Neural cell (in vitro differentiated cells): ENCODE results near the gene CNRIP1.

Experiments used
- RAD21 ChIP-seq: fragments of 450-650 bp; conservative IDR thresholded peaks from 2 replicates; pipeline ENCODE4 v1.6.1; 2014; ENCODE audit warnings: antibody characterized with exemption, mild to moderate bottlenecking, moderate library complexity
- SMC3 ChIP-seq: fragments of 450-650 bp; conservative IDR thresholded peaks from 2 replicates; pipeline ENCODE4 v1.6.1; 2014; ENCODE audit warnings: antibody characterized with exemption, mild to moderate bottlenecking, moderate library complexity; ENCODE audit not compliant: poor library complexity
- TF ChIP-seq, protein P1 (sequence below): IDR thresholded peaks from 2 replicates; pipeline ENCODE4 v1.6.1; 2012; ENCODE audit warnings: borderline replicate concordance

DNA sequence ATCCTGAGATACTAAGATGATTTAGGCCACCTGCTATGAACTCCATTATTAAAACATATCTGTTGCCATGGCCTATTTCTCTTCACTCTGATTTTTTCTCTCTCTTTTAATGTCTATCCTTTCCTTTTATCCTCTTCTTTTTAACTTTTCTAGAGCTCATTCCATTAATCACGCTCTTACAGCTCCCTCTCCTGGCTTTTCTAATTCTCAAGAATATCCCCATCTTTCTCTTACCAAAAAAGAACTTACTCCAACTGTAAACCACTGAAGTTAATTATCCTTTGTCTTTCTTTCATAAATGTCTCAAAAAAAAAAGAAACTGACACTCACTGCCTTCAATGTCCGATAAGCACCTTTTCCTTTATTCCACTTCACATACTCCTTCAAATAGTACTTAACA, 75.3 kb downstream of the CNRIP1 start:
- TF ChIP-seq, protein P1, sequence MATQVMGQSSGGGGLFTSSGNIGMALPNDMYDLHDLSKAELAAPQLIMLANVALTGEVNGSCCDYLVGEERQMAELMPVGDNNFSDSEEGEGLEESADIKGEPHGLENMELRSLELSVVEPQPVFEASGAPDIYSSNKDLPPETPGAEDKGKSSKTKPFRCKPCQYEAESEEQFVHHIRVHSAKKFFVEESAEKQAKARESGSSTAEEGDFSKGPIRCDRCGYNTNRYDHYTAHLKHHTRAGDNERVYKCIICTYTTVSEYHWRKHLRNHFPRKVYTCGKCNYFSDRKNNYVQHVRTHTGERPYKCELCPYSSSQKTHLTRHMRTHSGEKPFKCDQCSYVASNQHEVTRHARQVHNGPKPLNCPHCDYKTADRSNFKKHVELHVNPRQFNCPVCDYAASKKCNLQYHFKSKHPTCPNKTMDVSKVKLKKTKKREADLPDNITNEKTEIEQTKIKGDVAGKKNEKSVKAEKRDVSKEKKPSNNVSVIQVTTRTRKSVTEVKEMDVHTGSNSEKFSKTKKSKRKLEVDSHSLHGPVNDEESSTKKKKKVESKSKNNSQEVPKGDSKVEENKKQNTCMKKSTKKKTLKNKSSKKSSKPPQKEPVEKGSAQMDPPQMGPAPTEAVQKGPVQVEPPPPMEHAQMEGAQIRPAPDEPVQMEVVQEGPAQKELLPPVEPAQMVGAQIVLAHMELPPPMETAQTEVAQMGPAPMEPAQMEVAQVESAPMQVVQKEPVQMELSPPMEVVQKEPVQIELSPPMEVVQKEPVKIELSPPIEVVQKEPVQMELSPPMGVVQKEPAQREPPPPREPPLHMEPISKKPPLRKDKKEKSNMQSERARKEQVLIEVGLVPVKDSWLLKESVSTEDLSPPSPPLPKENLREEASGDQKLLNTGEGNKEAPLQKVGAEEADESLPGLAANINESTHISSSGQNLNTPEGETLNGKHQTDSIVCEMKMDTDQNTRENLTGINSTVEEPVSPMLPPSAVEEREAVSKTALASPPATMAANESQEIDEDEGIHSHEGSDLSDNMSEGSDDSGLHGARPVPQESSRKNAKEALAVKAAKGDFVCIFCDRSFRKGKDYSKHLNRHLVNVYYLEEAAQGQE, result no peak
- TF ChIP-seq SMC3, result no peak
- no peak for TF ChIP-seq RAD21
